Thymus (tissue), 11 donors: ENCODE data around the gene OMA1. TPM values are rescaled to one million over a fixed set of nuclear protein-coding genes. Genes with fewer than 3 reads are reported as not detected.
A peak's percentile ranks its signal among the peaks of the same experiment; 100 is the strongest.

ENCODE experiments used
- DNase-seq, 9 donors: peaks; one replicate each; pipeline ENCODE4 v3.0.0-alpha.2; 2013; ENCODE audit warnings: low spot score in 9 of 9, low read depth in 6 of 9, missing footprints in 1 of 9
- H3K27ac ChIP-seq, 2 donors: one replicate each; pipeline ENCODE4 v1.5.1; 2013; ENCODE audit warnings: control low read depth in 1 of 2, low read depth in 1 of 2, low read length in 1 of 2, mild to moderate bottlenecking in 1 of 2, moderate library complexity in 1 of 2
- H3K27me3 ChIP-seq, 2 donors: one replicate each; pipeline ENCODE4 v1.5.1; 2013; ENCODE audit warnings: low read length in 1 of 2; ENCODE audit not compliant: control insufficient read depth in 2 of 2, insufficient read depth in 1 of 2
- H3K36me3 ChIP-seq, 2 donors: one replicate each; pipeline ENCODE4 v1.5.1; 2013; ENCODE audit warnings: low read length in 1 of 2, mild to moderate bottlenecking in 1 of 2, moderate library complexity in 1 of 2; ENCODE audit not compliant: control insufficient read depth in 2 of 2, insufficient read depth in 2 of 2
- H3K4me1 ChIP-seq, 2 donors: one replicate each; pipeline ENCODE4 v1.5.1; 2013; ENCODE audit warnings: low read length in 2 of 2; ENCODE audit not compliant: control insufficient read depth in 2 of 2, insufficient read depth in 2 of 2
- H3K4me3 ChIP-seq, 2 donors: one replicate each; pipeline ENCODE4 v1.5.1; 2013; ENCODE audit warnings: low read length in 2 of 2, control low read depth in 1 of 2, mild to moderate bottlenecking in 1 of 2
- H3K9me3 ChIP-seq, 2 donors: one replicate each; pipeline ENCODE4 v1.5.1; 2013; ENCODE audit warnings: low read length in 1 of 2, mild to moderate bottlenecking in 1 of 2; ENCODE audit not compliant: control insufficient read depth in 2 of 2, insufficient read depth in 1 of 2
- WGBS: extraction: QIAGEN DNeasy Blood & Tissue Kit; methylation state at CpG from one replicate; pipeline ENCODE4 v1.1.7; 2013; 5-methylcytosine and 5-hydroxymethylcytosine counted together
- polyA plus RNA-seq: library from polyadenylated mRNA; stranded (reverse); fragments of 200-250 nt; gene quantifications from one replicate; pipeline ENCODE4 v1.2.3, GENCODE V29; 2013
- total RNA-seq: library from RNA; stranded (reverse); fragments of 120-200 nt; gene quantifications from one replicate; pipeline ENCODE4 v1.2.4, GENCODE V29; 2013
- donor health status: healthy.

OMA1 gene
- total and polyA plus RNA-seq, 2 donors: 36.0 to 53.8 TPM

DNA sequence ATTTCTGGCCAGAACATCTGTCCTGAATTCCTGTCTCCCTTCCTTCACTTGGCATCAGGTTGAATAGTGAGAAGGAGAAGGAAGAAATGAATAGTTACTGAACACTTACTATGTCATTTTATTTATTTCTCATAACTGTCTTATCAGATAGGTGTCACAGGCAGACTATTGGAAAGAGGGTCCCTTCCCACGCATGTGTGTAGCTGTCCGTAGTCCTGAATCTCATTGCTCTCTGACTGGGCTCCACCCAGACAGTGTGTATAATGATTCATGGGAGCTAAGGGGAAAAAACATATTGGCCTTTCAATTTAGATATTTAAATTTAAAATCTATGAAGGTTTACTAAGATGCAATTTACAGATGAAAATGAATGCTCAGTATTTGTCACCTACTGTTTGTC, 86.1 kb downstream of the OMA1 start:
- peak in 4 of 9 donors; percentile 11 to 35 (median 27) for DNase-seq
- H3K27me3 ChIP-seq: no peaks in the 10 kb centered on the region
- H3K36me3 ChIP-seq: no peaks in the 10 kb centered on the region
- no peaks in the 10 kb centered on the region for H3K4me1 ChIP-seq
- WGBS: 69% methylated on average over 2 of the region's 2 CpGs
- no peaks in the 10 kb centered on the region for H3K9me3 ChIP-seq
- no peak overlapping the region for H3K27ac ChIP-seq
- no peak overlapping the region for H3K4me3 ChIP-seq

DNA sequence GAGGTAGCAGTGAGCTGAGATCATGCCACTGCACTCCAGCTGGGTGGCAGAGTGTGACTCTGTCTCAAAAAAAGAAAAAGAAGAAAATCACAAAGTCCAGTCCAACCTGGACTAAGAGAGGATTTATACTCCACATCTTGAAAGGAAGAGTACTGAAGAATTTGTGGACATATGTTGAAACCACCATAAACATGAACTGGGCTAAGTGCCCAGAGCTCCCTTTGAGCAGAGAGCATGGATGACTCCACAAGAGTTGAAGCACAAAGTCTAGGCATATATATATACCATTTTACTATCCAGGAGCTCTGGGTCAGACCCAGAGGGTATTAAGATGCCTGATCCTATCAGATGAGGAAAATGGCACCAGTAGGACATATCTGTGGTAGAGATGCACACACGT, 86.6 kb downstream of the OMA1 start:
- no peak for DNase-seq

DNA sequence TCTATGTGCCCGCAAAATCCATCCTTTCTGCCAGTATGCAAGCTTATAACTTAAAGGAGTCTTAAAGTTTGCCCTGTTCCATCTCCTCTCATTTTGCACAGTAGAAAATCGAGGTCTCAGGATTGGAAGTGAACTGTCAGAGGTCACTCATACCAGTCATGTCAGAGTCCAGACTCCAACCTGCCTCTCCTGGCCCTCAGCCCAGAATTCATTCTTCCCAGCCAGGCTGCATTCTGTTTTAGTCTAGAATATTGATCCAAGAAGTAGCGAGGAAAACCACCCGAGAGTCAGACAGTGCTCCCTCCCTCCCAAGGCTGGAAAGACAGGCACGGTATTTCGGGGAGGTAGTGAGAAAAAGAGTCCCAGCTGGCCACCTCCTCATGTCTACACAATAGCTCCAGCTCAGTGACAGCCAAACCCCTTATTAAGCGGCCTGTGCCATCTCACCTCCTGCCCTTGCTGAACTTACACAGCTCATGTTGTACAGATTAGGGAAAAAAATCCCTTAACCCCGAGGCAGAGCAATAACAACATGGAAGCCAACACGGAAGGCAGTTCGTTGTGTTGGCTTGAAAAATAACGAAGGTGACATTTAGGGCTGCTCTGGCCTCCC, 89.4 kb downstream of the OMA1 start:
- no peaks in the 10 kb centered on the region for H3K36me3 ChIP-seq
- H3K4me1 ChIP-seq: no peaks in the 10 kb centered on the region
- H3K4me3 ChIP-seq: no peak overlapping the region
- no peaks in the 10 kb centered on the region for H3K9me3 ChIP-seq
- DNase-seq: no peak
- WGBS: 91% methylated on average over 11 of the region's 11 CpGs
- no peak overlapping the region for H3K27ac ChIP-seq
- H3K27me3 ChIP-seq: no peaks in the 10 kb centered on the region

More for the DNA sequence above, 86.6 kb downstream of the OMA1 start:
- 91% methylated on average over 1 of the region's 1 CpG for WGBS
- Histone ChIP-seq H3K4me3 (no peak overlapping the region), H3K27me3 (no peaks in the 10 kb centered on the region), H3K4me1 (no peaks in the 10 kb centered on the region), H3K27ac (no peak overlapping the region), H3K9me3 (no peaks in the 10 kb centered on the region), H3K36me3 (no peaks in the 10 kb centered on the region)

- Histone ChIP-seq H3K9me3 (no peaks in the 10 kb centered on the region), H3K36me3 (no peaks in the 10 kb centered on the region), H3K27ac (no peak overlapping the region), H3K27me3 (no peaks in the 10 kb centered on the region), H3K4me1 (no peaks in the 10 kb centered on the region), H3K4me3 (no peak overlapping the region)
- no peak for DNase-seq
- WGBS: 91% methylated on average over 3 of the region's 3 CpGs
Observed at GRCh38 chr1:58456470-58456869, 90.1 kb downstream of the OMA1 start.

DNA sequence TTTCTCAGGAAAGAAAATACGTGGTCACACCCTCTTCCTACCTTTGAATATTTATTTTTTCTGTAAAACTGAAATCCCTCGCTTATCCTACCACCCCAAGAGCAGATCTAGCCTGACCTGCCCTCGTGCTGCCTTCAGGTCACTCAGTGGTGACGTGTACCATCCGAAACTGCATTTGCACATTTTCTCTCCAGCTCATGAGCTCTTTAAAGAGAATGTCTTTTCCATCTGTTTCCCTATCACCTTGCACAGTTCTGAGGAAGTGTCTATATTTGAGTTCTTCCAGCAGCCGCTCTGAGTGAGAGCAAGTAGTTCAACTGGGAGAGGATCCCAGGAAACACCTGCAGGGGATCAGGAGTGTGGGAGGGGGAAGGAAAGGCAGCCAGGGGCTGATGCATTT, 91.7 kb downstream of the OMA1 start:
- 88% methylated on average over 6 of the region's 6 CpGs for WGBS
- Histone ChIP-seq H3K27me3 (no peaks in the 10 kb centered on the region), H3K4me1 (no peaks in the 10 kb centered on the region), H3K4me3 (no peak overlapping the region), H3K9me3 (no peaks in the 10 kb centered on the region), H3K27ac (no peak overlapping the region), H3K36me3 (no peaks in the 10 kb centered on the region)
- DNase-seq: no peak

DNA sequence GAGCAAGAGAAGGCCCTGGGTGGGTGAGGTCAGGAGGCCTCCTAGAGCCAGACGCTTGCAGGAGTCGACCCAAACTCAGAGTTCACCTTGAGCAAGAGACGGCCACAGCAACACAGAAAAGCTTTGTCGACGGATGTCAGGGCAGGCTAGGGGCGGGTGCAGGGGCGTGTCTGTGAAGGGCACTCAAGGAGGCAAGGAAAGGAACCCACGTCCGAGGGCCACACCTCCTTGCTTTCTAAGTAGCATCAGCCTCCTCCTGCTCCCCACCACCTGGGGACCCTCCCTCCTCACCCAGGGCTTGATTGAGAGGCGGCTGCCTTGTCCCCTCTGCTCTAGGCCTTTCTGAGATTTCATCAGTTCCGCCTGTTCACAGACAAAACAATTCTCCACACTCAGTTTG, 92.1 kb downstream of the OMA1 start:
- WGBS: 76% methylated on average over 11 of the region's 11 CpGs

GRCh38 chr1:58451560-58452191, 94.8 kb downstream of the OMA1 start:
- H3K9me3 ChIP-seq: no peaks in the 10 kb centered on the region
- 96% methylated on average over 14 of the region's 14 CpGs for WGBS
- H3K27ac ChIP-seq: no peak overlapping the region
- no peaks in the 10 kb centered on the region for H3K36me3 ChIP-seq
- no peaks in the 10 kb centered on the region for H3K27me3 ChIP-seq
- no peak for DNase-seq
- no peak overlapping the region for H3K4me3 ChIP-seq
- no peaks in the 10 kb centered on the region for H3K4me1 ChIP-seq

More for the DNA sequence above, 92.1 kb downstream of the OMA1 start:
- H3K36me3 ChIP-seq: no peaks in the 10 kb centered on the region
- H3K27me3 ChIP-seq: no peaks in the 10 kb centered on the region
- H3K4me1 ChIP-seq: no peaks in the 10 kb centered on the region
- H3K27ac ChIP-seq: no peak overlapping the region
- H3K9me3 ChIP-seq: no peaks in the 10 kb centered on the region
- H3K4me3 ChIP-seq: no peak overlapping the region
- no peak for DNase-seq

DNA sequence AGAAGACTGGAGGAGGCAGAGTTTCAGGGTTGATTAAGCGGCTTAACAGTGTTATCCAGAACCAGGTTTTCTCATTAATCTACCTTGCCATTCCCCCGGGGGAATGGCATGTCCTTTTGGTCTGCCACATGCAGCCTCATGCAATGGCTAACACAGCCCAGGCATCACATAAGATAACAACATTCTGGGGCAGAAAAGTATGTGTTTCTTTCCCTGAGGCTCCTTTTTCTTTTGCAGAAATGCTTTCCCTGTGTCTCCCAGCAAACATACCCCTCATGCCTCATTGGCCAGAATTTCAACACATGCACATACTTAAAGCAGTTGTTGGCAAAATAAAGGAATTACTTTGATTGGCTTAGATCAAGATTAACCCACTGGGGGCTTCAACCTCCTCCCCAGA, 98.6 kb downstream of the OMA1 start:
- Histone ChIP-seq H3K4me1 (no peaks in the 10 kb centered on the region), H3K9me3 (no peaks in the 10 kb centered on the region), H3K36me3 (no peaks in the 10 kb centered on the region), H3K27ac (no peak overlapping the region), H3K27me3 (no peaks in the 10 kb centered on the region), H3K4me3 (no peak overlapping the region)
- no peak for DNase-seq
- WGBS: 82% methylated on average over 2 of the region's 2 CpGs

DNA sequence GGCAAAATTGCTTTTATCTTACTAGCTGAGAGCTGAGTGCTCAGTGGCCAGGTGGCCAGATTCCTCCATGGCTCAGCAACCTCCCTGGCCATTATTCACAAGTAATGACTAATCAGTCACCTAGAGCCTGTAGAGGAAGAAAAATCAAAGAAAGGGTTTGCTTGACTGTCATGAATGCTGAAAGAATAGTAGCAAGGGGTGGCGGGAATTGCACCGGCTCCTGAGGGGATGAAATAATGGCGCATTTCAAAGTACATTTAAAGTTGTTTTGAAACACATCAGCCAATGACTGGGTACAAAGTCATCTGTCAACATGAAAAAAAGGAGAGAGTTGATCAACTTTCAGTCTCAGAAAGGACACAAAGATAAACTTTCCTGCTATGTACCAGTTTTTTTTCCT, 99.5 kb downstream of the OMA1 start:
- no peaks in the 10 kb centered on the region for H3K27me3 ChIP-seq
- WGBS: 94% methylated on average over 3 of the region's 3 CpGs
- H3K4me1 ChIP-seq: no peaks in the 10 kb centered on the region
- DNase-seq: no peak
- no peak overlapping the region for H3K27ac ChIP-seq
- H3K4me3 ChIP-seq: no peak overlapping the region
- H3K36me3 ChIP-seq: no peaks in the 10 kb centered on the region
- no peaks in the 10 kb centered on the region for H3K9me3 ChIP-seq
